Ectodermal cell (in vitro differentiated cells): Measurements from ENCODE around the gene AOAH.

Source experiments
- H3K27ac ChIP-seq: 2 replicates; pipeline ENCODE4 v1.7.0; 2013; ENCODE audit warnings: mild to moderate bottlenecking, low read depth, low read length; ENCODE audit not compliant: insufficient read depth, poor library complexity, severe bottlenecking
- H3K27me3 ChIP-seq: 2 replicates; pipeline ENCODE4 v1.7.0; 2013; ENCODE audit warnings: mild to moderate bottlenecking, low read length; ENCODE audit not compliant: insufficient read depth, control insufficient read depth, poor library complexity, severe bottlenecking
- H3K36me3 ChIP-seq: one replicate; pipeline ENCODE4 v1.7.0; 2013; ENCODE audit warnings: low read length; ENCODE audit not compliant: control insufficient read depth, insufficient read depth
- H3K4me1 ChIP-seq: one replicate; pipeline ENCODE4 v1.7.0; 2013; ENCODE audit warnings: low read length; ENCODE audit not compliant: control insufficient read depth, insufficient read depth
- H3K4me3 ChIP-seq: 2 replicates; pipeline ENCODE4 v1.7.0; 2013; ENCODE audit warnings: low read depth, low read length, control low read depth; ENCODE audit not compliant: insufficient read depth
- H3K9me3 ChIP-seq: 2 replicates; pipeline ENCODE4 v1.7.0; 2013; ENCODE audit warnings: mild to moderate bottlenecking, low read length, moderate library complexity; ENCODE audit not compliant: control insufficient read depth
- WGBS, 2 experiments: methylation state at CpG; one replicate each; pipeline ENCODE4 v1.1.7; 2013; ENCODE audit warnings: missing lambda C conversion rate in 2 of 2; 5-methylcytosine and 5-hydroxymethylcytosine counted together

AOAH gene

GRCh38 chr7:36594445-36594844, 129.8 kb downstream of the AOAH start:
- H3K4me3 ChIP-seq: no peak overlapping the region
- no peaks in the 10 kb centered on the region for H3K27me3 ChIP-seq
- no peaks in the 10 kb centered on the region for H3K36me3 ChIP-seq
- no peaks in the 10 kb centered on the region for H3K4me1 ChIP-seq
- WGBS, 2 experiments: 96 to 98% methylated on average over 2 of the region's 2 CpGs
- H3K27ac ChIP-seq: no peak overlapping the region
- no peaks in the 10 kb centered on the region for H3K9me3 ChIP-seq

GRCh38 chr7:36591636-36592035, 132.7 kb downstream of the AOAH start:
- 95% methylated on average over 3 of the region's 3 CpGs for WGBS, 2 experiments
- H3K4me1 ChIP-seq: no peaks in the 10 kb centered on the region
- no peaks in the 10 kb centered on the region for H3K9me3 ChIP-seq
- no peaks in the 10 kb centered on the region for H3K36me3 ChIP-seq
- H3K27ac ChIP-seq: no peak overlapping the region
- H3K4me3 ChIP-seq: no peak overlapping the region
- H3K27me3 ChIP-seq: no peaks in the 10 kb centered on the region

- Histone ChIP-seq H3K4me3 (no peak overlapping the region), H3K9me3 (no peaks in the 10 kb centered on the region), H3K36me3 (no peaks in the 10 kb centered on the region), H3K27ac (no peak overlapping the region), H3K4me1 (no peaks in the 10 kb centered on the region), H3K27me3 (no peaks in the 10 kb centered on the region)
- WGBS, 2 experiments: 95 to 97% methylated on average over 3 of the region's 3 CpGs
Measured at GRCh38 chr7:36589391-36589790, 134.9 kb downstream of the AOAH start.

GRCh38 chr7:36583318-36583717, 141.0 kb downstream of the AOAH start:
- Histone ChIP-seq H3K4me1 (no peaks in the 10 kb centered on the region), H3K9me3 (no peaks in the 10 kb centered on the region), H3K4me3 (no peak overlapping the region), H3K27me3 (no peaks in the 10 kb centered on the region), H3K27ac (no peak overlapping the region), H3K36me3 (no peaks in the 10 kb centered on the region)
- 94 to 97% methylated on average over 1 of the region's 1 CpG for WGBS, 2 experiments

- H3K9me3 ChIP-seq: no peaks in the 10 kb centered on the region
- no peaks in the 10 kb centered on the region for H3K27me3 ChIP-seq
- WGBS, 2 experiments: 92 to 94% methylated on average over 5 of the region's 5 CpGs
- H3K4me1 ChIP-seq: no peaks in the 10 kb centered on the region
- no peaks in the 10 kb centered on the region for H3K36me3 ChIP-seq
- H3K27ac ChIP-seq: no peak overlapping the region
- no peak overlapping the region for H3K4me3 ChIP-seq
Measured at GRCh38 chr7:36575832-36576231, 148.5 kb downstream of the AOAH start.

- Histone ChIP-seq H3K27me3 (no peaks in the 10 kb centered on the region), H3K36me3 (no peaks in the 10 kb centered on the region), H3K4me3 (no peak overlapping the region), H3K27ac (no peak overlapping the region), H3K4me1 (no peaks in the 10 kb centered on the region), H3K9me3 (no peaks in the 10 kb centered on the region)
- 92 to 95% methylated on average over 3 of the region's 3 CpGs for WGBS, 2 experiments
Measured at GRCh38 chr7:36573066-36573465, 151.2 kb downstream of the AOAH start.

GRCh38 chr7:36571190-36571560, 153.1 kb downstream of the AOAH start:
- Histone ChIP-seq H3K27me3 (no peaks in the 10 kb centered on the region), H3K4me1 (no peaks in the 10 kb centered on the region), H3K9me3 (no peaks in the 10 kb centered on the region), H3K27ac (no peak overlapping the region), H3K36me3 (no peaks in the 10 kb centered on the region), H3K4me3 (no peak overlapping the region)
- WGBS, 2 experiments: 0% methylated on average over 1 of the region's 1 CpG

- Histone ChIP-seq H3K36me3 (no peaks in the 10 kb centered on the region), H3K4me1 (no peaks in the 10 kb centered on the region), H3K4me3 (no peak overlapping the region), H3K27ac (no peak overlapping the region), H3K27me3 (no peaks in the 10 kb centered on the region), H3K9me3 (no peaks in the 10 kb centered on the region)
- WGBS, 2 experiments: 95 to 97% methylated on average over 11 of the region's 11 CpGs
Measured at GRCh38 chr7:36570528-36571189, 153.6 kb downstream of the AOAH start.

GRCh38 chr7:36568452-36568849, 155.8 kb downstream of the AOAH start:
- Histone ChIP-seq H3K27me3 (no peaks in the 10 kb centered on the region), H3K9me3 (no peaks in the 10 kb centered on the region), H3K36me3 (no peaks in the 10 kb centered on the region), H3K4me3 (no peak overlapping the region), H3K27ac (no peak overlapping the region), H3K4me1 (no peaks in the 10 kb centered on the region)
- 59 to 72% methylated on average over 1 of the region's 1 CpG for WGBS, 2 experiments

- Histone ChIP-seq H3K36me3 (no peaks in the 10 kb centered on the region), H3K9me3 (no peaks in the 10 kb centered on the region), H3K27me3 (no peaks in the 10 kb centered on the region), H3K4me1 (no peaks in the 10 kb centered on the region), H3K4me3 (no peak overlapping the region), H3K27ac (no peak overlapping the region)
- 90% methylated on average over 7 of the region's 7 CpGs for WGBS, 2 experiments
Measured at GRCh38 chr7:36567699-36568451, 156.4 kb downstream of the AOAH start.
